HFFc6 (cell line): ENCODE results near the gene FOXK2. TPM values are rescaled to one million over a fixed set of nuclear protein-coding genes. Genes with fewer than 3 reads are reported as not detected.
"Not testable (repeated sequence)": the region's sequence is repeated elsewhere in the genome, so short reads cannot be mapped to it uniquely, and the experiment has no call there.

Experiments
- DNase-seq: peaks from one replicate; pipeline ENCODE4 v3.0.0-alpha.2; 2018
- H3K27ac Mint-ChIP-seq: 2 replicates; pipeline ENCODE4 v1.8.0; 2020; ENCODE audit warnings: mild to moderate bottlenecking, mixed read lengths
- H3K27me3 Mint-ChIP-seq: 2 replicates; pipeline ENCODE4 v1.8.0; 2021; ENCODE audit warnings: mild to moderate bottlenecking, moderate library complexity, mixed read lengths; ENCODE audit not compliant: insufficient read depth
- H3K36me3 Mint-ChIP-seq: 2 replicates; pipeline ENCODE4 v1.8.0; 2021; ENCODE audit warnings: low read depth, mixed read lengths
- H3K4me1 Mint-ChIP-seq: 2 replicates; pipeline ENCODE4 v1.8.0; 2020; ENCODE audit warnings: low read depth, mixed read lengths
- H3K4me3 Mint-ChIP-seq: 2 replicates; pipeline ENCODE4 v1.8.0; 2020; ENCODE audit warnings: mild to moderate bottlenecking, moderate library complexity, mixed read lengths
- H3K9me3 Mint-ChIP-seq: 2 replicates; pipeline ENCODE4 v1.8.0; 2020; ENCODE audit warnings: mild to moderate bottlenecking, mixed read lengths
- CTCF ChIP-seq: fragments of 200-600 bp; sonication (generic); IDR thresholded peaks from 2 replicates; pipeline ENCODE4 v1.5.0; 2021; ENCODE audit warnings: antibody characterized with exemption, mild to moderate bottlenecking
- total RNA-seq, 6 experiments: library from RNA; stranded (reverse); fragmentation: NEBNext Ultra II Directional; extraction: Animal tissue kit (Norgen Biotek cat#: 25700); gene quantifications; 2 replicates in 1 of 6; 3 replicates in 5 of 6; pipeline ENCODE4 v1.2.3, GENCODE V29; 2021

FOXK2 gene
- total RNA-seq, 6 experiments from 2014 or later: 38.6 to 46.3 (median 41.1) TPM

- Mint-ChIP-seq H3K36me3 (peaks cover 33% of the 10 kb centered on the region), H3K27ac (no peak overlapping the region), H3K9me3 (no peaks in the 10 kb centered on the region), H3K27me3 (peaks cover 3% of the 10 kb centered on the region), H3K4me1 (no peaks in the 10 kb centered on the region), H3K4me3 (no peak overlapping the region)
- TF ChIP-seq CTCF: no peak
- no peak for DNase-seq
These were observed 62.7 kb downstream of the FOXK2 start for GRCh38 chr17:82582213-82582612.

GRCh38 chr17:82582709-82583108 lies 63.2 kb downstream of the FOXK2 start:
- Mint-ChIP-seq H3K9me3 (no peaks in the 10 kb centered on the region), H3K36me3 (peaks cover 35% of the 10 kb centered on the region), H3K27ac (no peak overlapping the region), H3K4me3 (no peak overlapping the region), H3K27me3 (peaks cover 3% of the 10 kb centered on the region), H3K4me1 (no peaks in the 10 kb centered on the region)
- DNase-seq: no peak
- no peak for TF ChIP-seq CTCF

GRCh38 chr17:82583720-82584234 lies 64.2 kb downstream of the FOXK2 start:
- Mint-ChIP-seq H3K36me3 (peaks cover 38% of the 10 kb centered on the region), H3K27me3 (peaks cover 3% of the 10 kb centered on the region), H3K4me1 (no peaks in the 10 kb centered on the region), H3K4me3 (no peak overlapping the region), H3K27ac (no peak overlapping the region), H3K9me3 (no peaks in the 10 kb centered on the region)
- no peak for TF ChIP-seq CTCF
- DNase-seq: no peak

GRCh38 chr17:82585935-82586575 lies 66.5 kb downstream of the FOXK2 start:
- peaks cover 35% of the 10 kb centered on the region for H3K36me3 Mint-ChIP-seq
- not testable (repeated sequence) for H3K4me3 Mint-ChIP-seq, H3K27ac Mint-ChIP-seq, DNase-seq, H3K9me3 Mint-ChIP-seq, H3K27me3 Mint-ChIP-seq, H3K4me1 Mint-ChIP-seq

- H3K9me3 Mint-ChIP-seq: no peaks in the 10 kb centered on the region
- no peak for DNase-seq
- no peak overlapping the region for H3K27ac Mint-ChIP-seq
- TF ChIP-seq CTCF: no peak
- peaks cover 35% of the 10 kb centered on the region for H3K36me3 Mint-ChIP-seq
- H3K4me1 Mint-ChIP-seq: no peaks in the 10 kb centered on the region
- peaks cover 3% of the 10 kb centered on the region for H3K27me3 Mint-ChIP-seq
- H3K4me3 Mint-ChIP-seq: no peak overlapping the region
These were observed 67.2 kb downstream of the FOXK2 start for GRCh38 chr17:82586576-82587233.
